GM19372 (cell line): ENCODE data around the gene FHIT.

Experiments
- ATAC-seq: cut with Tn5 transposase; IDR thresholded peaks from one replicate; pipeline ENCODE4 v1.9.1; 2021; ENCODE audit warnings: mild to moderate bottlenecking, low read depth, moderate library complexity; ENCODE audit not compliant: unreplicated experiment

FHIT gene

DNA sequence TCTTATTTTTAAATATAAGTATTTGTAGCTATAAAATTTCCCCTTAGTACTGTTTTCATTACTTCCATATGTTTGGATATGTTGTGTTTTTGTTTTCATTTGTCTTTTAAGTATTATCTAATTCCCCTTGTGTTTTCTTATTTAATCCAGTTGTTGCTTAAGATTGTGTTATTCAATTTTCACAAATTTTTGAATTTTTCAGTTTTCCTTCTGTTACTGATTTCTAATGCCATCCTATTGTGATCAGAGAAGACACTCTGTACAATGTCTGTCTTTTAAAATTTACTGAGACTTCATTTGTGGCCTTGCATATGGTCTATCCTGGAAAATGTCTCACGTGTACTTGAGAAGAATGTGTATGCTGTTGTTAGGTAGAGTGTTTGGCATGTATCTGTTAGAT is 1405.9 kb downstream of the FHIT start:
- no peak for ATAC-seq

DNA sequence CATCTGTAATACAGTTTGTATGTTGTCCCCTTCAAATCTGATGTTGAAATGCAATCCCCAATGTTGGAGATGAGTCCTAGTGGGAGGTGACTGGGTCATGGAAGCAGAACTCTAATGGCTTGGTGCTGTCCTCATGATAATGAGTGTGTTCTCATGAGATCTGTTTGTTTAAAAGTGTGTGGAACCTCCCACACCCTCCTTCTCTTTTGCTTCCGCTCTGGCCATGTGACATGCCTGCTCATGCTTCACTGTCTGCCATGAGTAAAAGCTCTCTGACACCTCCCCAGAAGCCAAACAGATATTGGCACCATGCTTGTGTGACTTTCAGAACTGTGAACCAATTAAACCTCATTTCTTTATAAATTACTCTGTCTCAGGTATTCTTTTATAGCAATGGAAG is 1407.4 kb downstream of the FHIT start:
- ATAC-seq, result no peak

DNA sequence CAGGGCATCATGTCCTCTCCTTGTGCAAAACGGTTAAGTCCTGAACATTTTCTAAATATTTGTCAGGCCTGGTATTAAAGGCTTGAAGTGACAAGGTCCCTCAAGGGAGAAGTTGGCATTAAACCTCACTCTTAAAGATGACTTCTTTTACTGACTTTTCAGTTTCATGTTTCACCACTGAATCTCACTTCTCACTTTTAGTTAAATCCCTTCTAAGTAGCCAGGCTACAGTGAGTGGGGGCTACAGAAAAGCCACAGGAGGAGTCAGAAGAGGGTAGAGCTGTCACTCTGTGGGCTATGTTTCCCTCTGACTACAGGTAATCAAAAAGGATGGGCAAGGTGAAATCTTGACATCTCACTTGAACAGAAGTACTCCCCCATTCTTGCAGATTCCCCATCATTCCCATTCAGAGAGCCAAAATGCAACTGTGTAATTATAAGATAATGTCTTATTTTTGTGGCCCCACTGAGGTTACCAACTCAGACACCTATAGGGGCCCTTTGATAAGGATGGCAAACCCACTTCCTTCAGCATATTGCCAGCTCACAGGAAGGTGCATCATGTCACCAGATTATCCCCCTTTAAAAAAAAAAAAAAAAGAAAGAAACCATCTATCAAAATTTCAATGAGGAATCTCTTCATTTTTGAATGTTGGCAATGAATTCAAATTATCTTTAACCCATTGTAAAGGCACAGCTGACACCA is 1411.3 kb downstream of the FHIT start:
- peak; percentile 97 for ATAC-seq

DNA sequence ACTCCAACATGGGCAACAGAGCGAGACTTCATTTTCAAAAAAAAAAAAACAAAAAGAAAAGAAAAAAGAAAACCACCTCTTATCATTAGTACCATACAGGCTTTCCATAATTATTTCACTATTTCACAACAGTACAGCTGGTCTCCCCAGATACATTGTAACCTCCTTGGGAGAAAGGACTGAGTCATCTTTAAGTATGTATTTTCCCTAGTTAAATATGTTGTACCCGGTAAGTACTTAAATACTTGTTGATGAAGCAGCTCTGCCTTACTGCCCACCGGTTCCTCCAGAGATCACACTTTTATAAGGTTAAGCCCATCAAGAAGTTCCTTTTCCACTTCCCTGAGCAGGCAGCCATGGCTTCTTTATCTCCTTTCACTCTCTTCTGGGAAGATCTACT is 1412.0 kb downstream of the FHIT start:
- ATAC-seq, result no peak

DNA sequence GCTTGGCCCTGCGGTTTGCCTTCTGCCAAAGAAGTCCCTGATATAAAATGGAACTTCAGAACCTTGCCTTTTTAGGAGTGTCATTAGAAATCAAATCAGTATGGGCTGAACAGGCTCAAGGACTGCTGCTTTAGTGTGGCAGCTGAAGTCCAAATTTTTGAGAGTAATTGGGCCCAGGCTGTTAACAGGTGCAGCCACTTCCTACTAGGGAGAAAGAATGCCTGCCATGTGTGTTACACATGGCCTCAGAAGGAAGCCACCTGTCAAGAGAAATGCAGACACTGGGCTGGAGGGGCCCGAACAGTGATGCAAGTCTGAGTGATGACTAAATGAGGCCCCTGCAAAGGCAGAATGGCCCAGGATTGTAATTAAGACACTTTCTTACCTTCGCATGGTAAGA is 1414.7 kb downstream of the FHIT start:
- no peak for ATAC-seq

DNA sequence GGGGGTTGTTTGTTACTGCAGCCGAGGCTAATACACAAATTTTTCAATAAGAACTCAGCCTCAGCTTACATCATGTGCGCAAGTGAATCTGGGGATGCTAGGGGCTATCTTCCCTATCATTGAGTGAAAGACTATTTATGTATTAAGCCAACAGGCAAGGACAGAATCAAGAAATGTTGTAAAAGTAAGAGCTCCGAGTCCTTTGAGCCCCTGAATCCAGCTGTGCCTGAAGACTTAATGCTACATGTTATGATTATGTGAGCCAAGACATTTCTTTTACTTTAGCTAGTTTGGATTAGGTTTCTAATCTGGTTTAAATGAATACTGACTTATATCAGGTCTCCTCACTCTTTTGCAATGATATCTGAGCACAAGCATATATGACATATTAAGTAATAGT is 1418.5 kb downstream of the FHIT start:
- no peak for ATAC-seq

DNA sequence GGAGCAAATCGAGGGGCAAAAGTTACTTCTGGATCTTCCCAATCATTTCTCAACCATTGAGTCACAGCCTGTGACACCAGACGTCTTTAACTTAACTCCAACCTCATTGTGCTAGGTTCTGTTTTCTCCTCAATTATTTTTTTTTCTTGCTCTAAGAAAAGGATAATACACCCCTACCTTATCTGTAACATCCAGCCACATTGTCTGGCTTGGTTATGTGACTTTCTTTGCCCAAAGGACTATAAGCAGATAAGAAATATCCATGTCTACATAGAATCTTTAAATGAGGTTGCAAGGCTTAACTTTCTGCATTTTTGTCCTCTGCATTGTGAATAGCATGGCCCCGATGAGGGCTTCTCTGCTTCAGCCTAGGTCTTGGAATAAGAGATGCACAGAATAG is 1419.0 kb downstream of the FHIT start:
- no peak for ATAC-seq

DNA sequence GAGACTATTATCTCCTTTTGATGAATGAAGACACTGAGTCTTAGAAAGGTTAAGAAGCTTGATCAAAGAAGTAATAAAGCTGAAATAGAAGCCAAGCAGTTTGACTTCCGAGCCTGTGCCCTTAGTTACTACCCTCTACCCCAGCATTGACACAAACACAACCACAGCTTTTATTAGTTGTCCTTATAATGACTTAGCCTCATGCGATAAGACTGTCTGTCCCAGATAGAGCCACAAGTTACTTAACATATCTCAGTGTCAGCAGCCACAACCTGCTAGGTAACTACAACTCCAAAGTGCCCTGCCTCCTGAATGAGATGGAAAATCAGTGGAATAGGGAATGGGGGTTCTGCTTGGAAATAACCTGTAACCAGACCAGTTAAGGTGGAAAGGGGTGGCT is 1419.9 kb downstream of the FHIT start:
- ATAC-seq, result no peak

DNA sequence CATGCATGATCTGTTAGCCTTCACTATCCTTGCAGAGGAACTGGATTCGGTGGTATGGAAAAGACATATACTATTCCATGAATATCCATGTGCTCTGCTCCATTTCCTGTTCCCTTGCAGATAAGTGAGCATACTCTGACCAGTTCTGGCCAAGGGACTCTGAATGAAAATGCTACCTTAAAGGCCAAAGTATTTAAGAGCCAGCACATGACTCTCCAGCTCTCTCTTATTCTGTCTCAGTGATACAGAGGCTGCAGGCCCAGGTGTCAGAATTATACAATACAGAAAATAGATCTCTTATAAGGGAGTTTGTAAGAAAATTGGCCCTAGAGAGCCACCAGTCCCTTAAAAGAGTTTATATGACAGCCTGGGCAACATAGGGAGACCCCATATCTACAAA is 1421.7 kb downstream of the FHIT start:
- no peak for ATAC-seq

DNA sequence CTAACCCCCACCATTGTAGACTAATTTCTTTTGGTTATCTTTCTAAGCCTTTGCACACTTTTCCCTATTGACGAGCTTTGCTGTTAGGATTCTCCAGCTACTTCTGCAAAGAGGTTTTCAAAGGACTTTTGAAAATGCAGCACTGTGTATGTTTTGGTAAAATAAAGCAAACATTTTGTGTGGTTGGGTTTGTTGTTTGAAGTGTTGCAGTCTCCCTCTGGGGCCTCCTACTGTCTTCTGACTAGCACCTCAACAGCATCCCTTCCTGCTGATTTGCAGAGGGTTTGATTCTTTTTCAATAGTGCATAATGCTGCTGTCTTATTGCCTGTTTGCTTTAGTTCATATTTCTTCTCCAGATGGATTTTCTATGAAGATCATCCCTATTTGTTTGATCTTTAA is 1426.4 kb downstream of the FHIT start:
- ATAC-seq, result no peak

DNA sequence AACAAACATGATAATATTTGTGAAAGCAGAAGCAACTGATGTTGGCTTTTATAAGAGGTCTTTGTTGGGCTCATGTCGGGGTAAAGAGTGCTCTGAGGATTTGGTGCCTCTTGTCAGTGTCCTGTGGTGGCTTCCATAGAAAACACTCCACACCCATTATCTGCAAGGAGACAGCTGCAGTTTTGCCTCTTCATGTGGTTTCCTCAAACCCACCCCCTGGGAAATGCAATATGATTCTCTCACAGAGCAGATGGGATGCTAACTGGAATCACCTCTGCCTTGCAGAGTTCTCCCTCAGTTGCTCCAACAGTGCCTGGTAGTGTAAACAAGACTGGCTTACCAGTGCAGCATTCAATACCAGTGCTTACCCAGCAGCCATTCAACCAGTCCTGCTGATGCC is 1430.0 kb downstream of the FHIT start:
- no peak for ATAC-seq

DNA sequence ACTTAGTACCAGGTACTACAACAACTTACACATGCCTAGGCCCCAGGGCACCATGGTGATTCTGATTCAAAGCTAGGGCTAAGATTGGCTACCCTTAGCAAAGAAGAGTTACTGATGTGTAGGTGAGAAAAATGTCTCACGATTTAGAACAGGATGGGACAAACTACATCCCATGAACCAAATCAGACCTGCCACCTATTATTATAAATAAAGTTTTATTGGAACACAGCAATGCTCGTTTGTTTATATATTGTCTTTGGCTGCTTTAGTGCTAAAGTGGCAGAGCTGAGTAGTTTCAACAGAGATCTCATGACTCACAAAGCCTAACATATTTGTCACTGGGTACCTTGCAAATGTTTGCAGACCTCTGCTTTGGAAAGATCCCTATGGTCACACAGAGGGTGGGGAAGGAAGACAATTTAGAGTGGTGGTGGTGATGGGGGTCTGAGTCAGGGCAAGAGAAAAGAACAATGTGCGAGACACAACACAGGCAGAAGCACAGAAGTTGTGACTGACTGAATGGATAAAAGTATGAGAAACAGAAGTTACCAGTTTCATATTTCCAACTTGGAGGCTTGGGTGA is 1430.8 kb downstream of the FHIT start:
- no peak for ATAC-seq

DNA sequence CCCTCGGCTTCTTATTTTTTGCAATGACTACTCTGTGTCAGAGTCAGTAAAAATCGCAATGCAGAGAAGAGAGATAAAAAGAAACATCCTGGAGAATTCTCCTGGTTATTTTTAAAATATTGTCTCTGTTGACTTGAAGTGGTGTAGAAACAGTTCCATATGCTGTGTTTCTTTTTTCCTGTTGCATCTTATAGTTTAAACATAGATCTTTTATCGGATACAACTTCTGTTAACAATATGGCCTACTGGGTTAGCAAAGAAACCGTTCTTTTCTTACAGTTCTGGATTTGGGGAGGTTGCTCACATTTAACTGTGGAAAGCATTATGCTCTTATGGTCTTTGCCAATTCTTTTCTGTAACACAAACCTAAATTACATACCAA is 1432.3 kb downstream of the FHIT start:
- no peak for ATAC-seq

DNA sequence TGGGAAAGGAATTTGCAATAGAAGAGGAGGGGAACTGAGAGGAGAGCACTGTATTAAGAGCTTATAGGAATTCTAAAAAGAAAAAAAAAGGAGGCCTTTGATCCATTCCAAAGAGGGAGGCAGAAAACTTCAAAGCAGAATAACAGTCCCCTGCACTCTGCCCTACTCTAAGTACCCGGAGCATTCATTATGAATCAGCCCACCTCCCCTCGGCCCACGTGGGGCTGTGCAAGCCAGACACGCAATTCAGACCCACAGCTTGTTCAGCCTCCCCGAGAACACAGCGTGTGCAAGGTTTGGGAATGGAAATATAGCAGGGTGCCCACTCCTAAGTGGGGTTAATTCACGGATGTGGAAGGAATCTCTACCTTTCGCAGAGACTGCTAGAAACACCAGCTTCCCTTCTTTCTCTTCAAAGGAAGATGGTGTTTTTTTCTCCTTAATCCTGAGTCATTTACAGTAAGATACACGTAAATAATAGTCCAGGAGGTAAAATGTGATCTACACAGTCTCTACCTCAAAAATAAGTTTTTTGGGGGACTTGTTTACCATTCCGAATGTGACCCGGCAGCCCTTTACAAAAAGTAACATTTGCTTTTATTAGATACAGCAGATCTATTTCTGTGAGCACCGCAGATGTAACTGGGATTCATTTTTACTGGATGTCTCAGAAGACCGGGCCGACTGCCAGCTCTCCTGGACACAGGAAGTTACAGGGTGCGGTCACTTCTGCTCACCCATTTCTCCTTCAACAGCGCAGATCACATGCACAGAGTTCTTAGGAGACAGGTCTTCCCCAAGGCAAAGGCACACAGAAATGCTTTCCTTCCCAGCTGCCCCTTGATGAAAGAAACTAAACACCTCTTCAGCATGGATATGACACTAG is 1433.0 kb downstream of the FHIT start:
- ATAC-seq, result no peak

DNA sequence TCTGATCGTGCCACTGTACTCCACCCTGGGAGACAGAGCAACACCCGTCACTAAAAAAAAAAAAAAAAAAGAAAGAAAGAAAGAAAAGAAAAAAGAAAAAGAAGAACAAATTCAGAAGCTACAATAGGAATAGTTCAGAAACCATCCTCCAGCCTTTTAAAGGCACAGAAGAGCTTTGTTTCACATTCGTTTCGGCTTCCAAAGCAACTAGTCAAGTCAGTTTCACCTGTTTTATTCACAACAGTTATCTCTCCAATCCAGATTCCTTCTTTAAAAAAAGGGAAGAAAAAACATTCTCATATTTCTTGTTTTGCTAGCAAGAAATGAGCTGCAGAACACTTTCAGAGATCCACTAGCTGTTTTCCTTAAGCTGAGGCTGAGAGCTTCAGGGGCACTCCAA is 1433.7 kb downstream of the FHIT start:
- no peak for ATAC-seq

DNA sequence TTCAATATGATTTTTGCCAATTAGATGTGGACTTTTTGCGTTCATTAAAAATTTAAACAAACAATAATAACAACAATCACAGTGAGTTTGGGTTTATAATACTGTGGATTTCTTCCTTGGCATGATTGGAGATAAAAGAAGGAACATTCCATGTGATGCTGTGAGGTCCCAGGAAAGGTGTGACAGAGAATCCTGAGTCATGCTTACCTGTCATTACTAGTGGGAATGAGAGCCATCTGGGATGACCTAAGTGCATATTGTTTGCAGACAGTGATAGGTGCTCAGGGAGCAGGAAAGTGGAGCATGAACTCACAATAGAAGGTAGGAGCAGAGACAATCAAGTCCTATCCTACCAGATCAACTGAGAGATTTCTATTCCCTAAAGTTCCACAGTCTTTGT is 1434.9 kb downstream of the FHIT start:
- ATAC-seq, result no peak

DNA sequence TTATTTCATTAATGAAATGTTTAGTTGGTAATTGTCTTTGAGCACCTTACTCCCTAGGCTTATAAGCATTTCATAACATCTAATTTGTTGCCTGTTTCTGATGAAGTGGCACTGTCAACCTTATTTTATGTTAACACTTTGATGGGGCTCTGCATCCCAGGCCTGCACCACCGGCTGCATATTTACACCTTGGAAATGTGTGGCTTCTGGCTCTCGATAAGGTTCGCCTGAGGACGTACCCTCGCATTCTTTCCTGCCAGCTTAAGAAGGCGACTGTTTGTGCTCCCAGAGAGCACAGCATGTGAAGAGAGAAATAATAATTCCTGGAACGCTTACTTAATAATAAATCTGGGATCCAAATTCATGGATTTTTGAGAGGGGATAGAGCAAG is 1438.1 kb downstream of the FHIT start:
- no peak for ATAC-seq

DNA sequence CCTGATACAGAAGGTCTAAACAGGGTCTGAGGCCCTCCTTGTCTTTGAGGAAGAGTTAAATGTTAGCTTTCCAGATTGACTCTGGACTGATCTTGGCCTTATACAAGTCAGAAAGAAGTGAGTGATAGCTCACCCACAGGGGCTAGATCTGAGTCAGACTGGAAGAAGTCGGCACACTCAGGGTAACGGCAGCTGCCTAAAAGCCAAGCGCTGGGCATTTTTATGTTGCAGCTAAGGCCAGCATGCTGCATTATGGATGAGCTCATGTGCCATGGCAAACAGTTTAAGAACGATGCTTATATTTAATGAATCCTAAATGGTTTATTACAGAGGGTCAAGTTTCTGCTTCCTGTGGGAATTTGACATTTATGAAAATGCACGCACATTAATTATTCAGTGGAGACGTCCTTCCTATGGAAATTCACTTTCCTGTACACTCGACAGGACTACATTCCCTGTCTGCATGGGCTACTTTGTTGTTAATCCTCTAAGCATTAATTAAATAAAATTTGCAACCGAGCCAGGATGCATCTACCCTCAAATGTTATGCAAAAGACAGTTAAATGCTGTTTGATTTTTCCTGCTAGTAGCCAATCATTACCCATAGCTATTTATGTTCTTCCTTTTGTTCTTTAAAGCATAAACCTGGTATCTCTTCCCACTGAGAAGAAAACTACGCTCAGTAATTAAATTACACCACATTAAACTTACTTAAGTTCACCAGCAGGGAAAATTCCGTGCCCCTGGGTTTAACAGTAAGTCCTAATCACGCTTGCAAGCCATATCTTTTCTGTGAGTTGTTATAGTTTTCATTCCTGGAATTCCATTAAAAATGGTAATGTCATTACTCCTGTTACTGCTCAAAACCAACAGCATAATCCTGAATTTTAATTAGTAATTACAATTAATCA is 1438.8 kb downstream of the FHIT start:
- no peak for ATAC-seq

DNA sequence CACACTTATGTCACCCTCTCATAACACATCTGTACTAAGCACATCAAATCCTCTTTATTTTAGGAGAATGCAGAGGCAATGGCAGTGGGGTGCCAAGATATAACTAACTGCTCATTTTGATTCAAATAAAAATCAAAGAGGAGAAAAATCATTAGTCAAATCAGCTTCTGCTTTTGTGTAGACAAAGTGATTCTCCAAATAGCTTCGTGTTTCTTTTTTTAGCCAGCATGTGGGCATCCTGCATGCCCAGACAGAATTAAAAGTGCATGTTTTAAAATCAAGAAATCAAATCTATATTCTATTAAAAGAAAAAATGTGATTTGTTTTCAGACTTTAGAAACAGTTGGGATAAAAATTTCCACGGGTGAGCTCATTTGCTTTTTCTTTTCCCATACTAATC is 1440.1 kb downstream of the FHIT start:
- no peak for ATAC-seq

DNA sequence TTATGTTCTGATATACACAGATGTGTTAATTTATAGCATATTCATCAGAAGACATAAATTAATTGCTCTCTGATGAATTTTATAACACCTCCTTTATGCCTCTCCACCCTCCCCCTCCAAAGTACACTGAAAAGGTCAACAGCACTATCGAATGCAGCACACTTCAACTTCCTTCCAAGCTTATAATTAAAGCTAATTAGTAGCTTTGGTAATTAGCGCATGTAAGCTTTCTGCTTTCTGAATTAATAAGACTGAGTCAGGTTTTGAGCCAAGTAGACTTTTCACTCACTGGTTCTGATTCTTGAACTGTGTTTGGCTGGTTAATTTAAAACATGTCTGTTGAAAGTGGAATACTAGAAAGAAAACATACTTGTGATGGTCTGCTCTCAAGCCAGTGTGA is 1440.6 kb downstream of the FHIT start:
- ATAC-seq, result no peak
